Esophagus squamous epithelium (tissue), 5 donors: ENCODE results near the gene TULP3. TPM values are rescaled to one million over a fixed set of nuclear protein-coding genes. Genes with fewer than 3 reads are reported as not detected.

Experiments
- DNase-seq: peaks from one replicate; lab custom pipeline; 2025; lab: John Stamatoyannopoulos, UW
- H3K27ac ChIP-seq, 4 donors: fragments of 200-600 bp; sonication (generic); one replicate each; pipeline ENCODE4 v1.5.1; 2016 to 2019; ENCODE audit warnings: mild to moderate bottlenecking in 1 of 4
- H3K27me3 ChIP-seq, 4 donors: fragments of 200-600 bp; sonication (generic); 1 replicate in 3 of 4; 2 replicates in 1 of 4; pipeline versions ENCODE4 v1.5.1 to v1.6.0; 2017 to 2021; ENCODE audit warnings: antibody characterized with exemption in 1 of 4
- H3K36me3 ChIP-seq, 3 donors: fragments of 200-600 bp; sonication (generic); one replicate each; pipeline ENCODE4 v1.5.1; 2016 to 2019
- H3K4me1 ChIP-seq, 3 donors: fragments of 200-600 bp; sonication (generic); one replicate each; pipeline ENCODE4 v1.5.1; 2017 to 2019
- H3K4me3 ChIP-seq, 4 donors: fragments of 200-600 bp; sonication (generic); 1 replicate in 3 of 4; 2 replicates in 1 of 4; pipeline ENCODE4 v1.5.1; 2016 to 2019; ENCODE audit warnings: mild to moderate bottlenecking in 2 of 4, moderate library complexity in 1 of 4
- H3K9me3 ChIP-seq, 3 donors: fragments of 200-600 bp; sonication (generic); one replicate each; pipeline ENCODE4 v1.5.1; 2016 to 2019
- CTCF ChIP-seq, 6 experiments: fragments of 450-650 bp in 4 of 6; fragments of 200-600 bp in 2 of 6; sonication (generic) in 2 of 6; IDR thresholded peaks; one replicate each; pipeline ENCODE4 v1.5.1; 2016 to 2019; ENCODE audit warnings: antibody characterized with exemption in 6 of 6, mild to moderate bottlenecking in 4 of 6, moderate library complexity in 4 of 6
- POLR2A ChIP-seq, 4 donors: fragments of 450-650 bp; IDR thresholded peaks; one replicate each; pipeline ENCODE4 v1.6.1; 2017; ENCODE audit warnings: antibody characterized with exemption in 4 of 4, mild to moderate bottlenecking in 4 of 4, moderate library complexity in 3 of 4
- WGBS, 2 donors: methylation state at CpG; one replicate each; pipeline ENCODE4 v1.1.5; 2018; 5-methylcytosine and 5-hydroxymethylcytosine counted together
- intact Hi-C: fragments of 100-400 bp; cut with DNase I; formaldehyde crosslinking; loops from one replicate; pipeline ENCODE4 v1.15.0; 2022
- total RNA-seq, 4 donors: library from RNA; depleted of rRNA; stranded (reverse); fragments of >200 nt; gene quantifications; one replicate each; pipeline ENCODE4 v1.1.0, GENCODE V29; 2016
- donor health status: DM: yes; HTN: yes; CAD: no.

The TULP3 gene
- total RNA-seq, 4 donors from 2014 or later, result 13.1 to 26.1 (median 19.8) TPM

GRCh38 chr12:2851931-2852330, 38.8 kb upstream of the TULP3 start:
- intact Hi-C loops, result loop anchor here (10.0 kb wide), 1 partner anchor 183 kb away; no protein-coding TSS in a partner anchor
- H3K27ac ChIP-seq, result no peak overlapping the region
- no peak overlapping the region for H3K4me3 ChIP-seq
- H3K36me3 ChIP-seq, result peaks cover 0 to 7% (median 0%) of the 10 kb centered on the region in 3 donors
- TF ChIP-seq POLR2A (IDR thresholded peaks at IDR 0.05) (no peak), CTCF (IDR thresholded peaks at IDR 0.05) (no peak)
- no peaks in the 10 kb centered on the region for H3K27me3 ChIP-seq
- 90 to 100% methylated on average over 3 of the region's 3 CpGs for WGBS, 2 donors
- H3K4me1 ChIP-seq, result peaks cover 0 to 4% (median 0%) of the 10 kb centered on the region in 3 donors
- DNase-seq, result no peak
- H3K9me3 ChIP-seq, result no peaks in the 10 kb centered on the region

GRCh38 chr12:2853626-2854025, 37.1 kb upstream of the TULP3 start:
- Histone ChIP-seq H3K36me3 (peaks cover 0 to 24% (median 2%) of the 10 kb centered on the region in 3 donors), H3K4me1 (peaks cover 0 to 4% (median 0%) of the 10 kb centered on the region in 3 donors), H3K27ac (no peak overlapping the region), H3K9me3 (no peaks in the 10 kb centered on the region), H3K27me3 (no peaks in the 10 kb centered on the region), H3K4me3 (no peak overlapping the region)
- peak; percentile 39 to 80 (median 68) for TF ChIP-seq CTCF (IDR thresholded peaks at IDR 0.05)
- TF ChIP-seq POLR2A (IDR thresholded peaks at IDR 0.05), result no peak
- 28 to 35% methylated on average over 5 to 11 of the region's 11 CpGs for WGBS, 2 donors
- DNase-seq, result no peak
- intact Hi-C loops, result loop anchor here (10.0 kb wide), 1 partner anchor 181 kb away; no protein-coding TSS in a partner anchor

- H3K9me3 ChIP-seq, result no peaks in the 10 kb centered on the region
- 76 to 86% methylated on average over 7 to 13 of the region's 25 CpGs for whole genome bisulfite sequencing, 2 donors
- H3K36me3 ChIP-seq, result peaks cover 0 to 36% (median 3%) of the 10 kb centered on the region in 3 donors
- no peak overlapping the region for H3K4me3 ChIP-seq
- H3K27ac ChIP-seq, result no peak overlapping the region
- no peaks in the 10 kb centered on the region for H3K27me3 ChIP-seq
- TF ChIP-seq CTCF (IDR thresholded peaks at IDR 0.05) (no peak), POLR2A (IDR thresholded peaks at IDR 0.05) (no peak)
- intact Hi-C loops, result loop anchor here (10.0 kb wide), 1 partner anchor 180 kb away; no protein-coding TSS in a partner anchor
- peaks cover 0 to 4% (median 0%) of the 10 kb centered on the region in 3 donors for H3K4me1 ChIP-seq
- no peak for DNase-seq
Observed at GRCh38 chr12:2854669-2855453, 35.8 kb upstream of the TULP3 start.

GRCh38 chr12:2855546-2855945, 35.1 kb upstream of the TULP3 start:
- Histone ChIP-seq H3K27me3 (no peaks in the 10 kb centered on the region), H3K4me3 (no peak overlapping the region), H3K9me3 (no peaks in the 10 kb centered on the region), H3K27ac (no peak overlapping the region), H3K4me1 (peaks cover 0 to 4% (median 0%) of the 10 kb centered on the region in 3 donors), H3K36me3 (peaks cover 0 to 37% (median 3%) of the 10 kb centered on the region in 3 donors)
- 92 to 94% methylated on average over 7 of the region's 7 CpGs for WGBS, 2 donors
- intact Hi-C loops, result loop anchor here (10.0 kb wide), 1 partner anchor 179 kb away; no protein-coding TSS in a partner anchor
- DNase-seq, result no peak
- TF ChIP-seq CTCF (IDR thresholded peaks at IDR 0.05) (no peak), POLR2A (IDR thresholded peaks at IDR 0.05) (no peak)

GRCh38 chr12:2856051-2856450, 34.6 kb upstream of the TULP3 start:
- Histone ChIP-seq H3K4me3 (no peak overlapping the region), H3K27ac (no peak overlapping the region), H3K4me1 (peaks cover 0 to 4% (median 0%) of the 10 kb centered on the region in 3 donors), H3K9me3 (no peaks in the 10 kb centered on the region), H3K36me3 (peaks cover 0 to 37% (median 3%) of the 10 kb centered on the region in 3 donors), H3K27me3 (no peaks in the 10 kb centered on the region)
- 90 to 92% methylated on average over 3 of the region's 3 CpGs for WGBS, 2 donors
- no peak for DNase-seq
- TF ChIP-seq POLR2A (IDR thresholded peaks at IDR 0.05) (no peak), CTCF (IDR thresholded peaks at IDR 0.05) (no peak)
- intact Hi-C loops, result loop anchor here (10.0 kb wide), 1 partner anchor 179 kb away; no protein-coding TSS in a partner anchor
